ENCODE measurements around the gene MUC5B.

DNA sequence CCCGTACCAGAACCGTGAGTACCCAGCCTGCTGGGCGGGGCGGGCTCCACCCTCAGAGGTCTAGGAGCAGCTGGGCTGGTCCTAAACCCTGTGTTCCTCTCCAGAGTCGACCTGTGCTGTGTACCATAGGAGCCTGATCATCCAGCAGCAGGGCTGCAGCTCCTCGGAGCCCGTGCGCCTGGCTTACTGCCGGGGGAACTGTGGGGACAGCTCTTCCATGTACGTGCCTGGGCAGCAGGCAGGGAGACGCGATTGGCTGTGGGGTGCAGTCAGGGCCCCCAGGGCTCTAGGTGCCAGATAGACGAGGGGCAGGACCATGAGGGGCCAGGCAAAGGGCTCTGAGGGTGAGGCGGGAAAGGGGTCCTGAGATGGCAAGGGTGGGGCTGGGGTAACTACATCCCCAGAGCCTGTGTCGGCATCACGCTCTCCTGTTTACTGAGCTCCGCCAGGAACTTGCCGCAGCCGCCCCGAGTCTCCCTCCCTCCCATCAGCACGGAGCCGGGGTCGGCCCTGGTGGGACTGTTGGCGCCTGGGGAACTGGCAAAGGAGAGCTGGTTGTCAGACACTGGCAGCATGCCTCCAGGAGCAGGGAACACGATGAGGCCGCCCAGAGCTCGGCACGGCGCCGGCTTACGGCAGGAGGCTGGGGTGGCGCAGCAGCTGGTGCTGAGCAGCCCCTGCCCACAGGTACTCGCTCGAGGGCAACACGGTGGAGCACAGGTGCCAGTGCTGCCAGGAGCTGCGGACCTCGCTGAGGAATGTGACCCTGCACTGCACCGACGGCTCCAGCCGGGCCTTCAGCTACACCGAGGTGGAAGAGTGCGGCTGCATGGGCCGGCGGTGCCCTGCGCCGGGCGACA, 22.9 kb upstream of the MUC5B start:
- TF ChIP-seq, protein P1, sequence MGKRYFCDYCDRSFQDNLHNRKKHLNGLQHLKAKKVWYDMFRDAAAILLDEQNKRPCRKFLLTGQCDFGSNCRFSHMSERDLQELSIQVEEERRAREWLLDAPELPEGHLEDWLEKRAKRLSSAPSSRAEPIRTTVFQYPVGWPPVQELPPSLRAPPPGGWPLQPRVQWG (CRISPR knock-in tag; IDR thresholded peaks at IDR 0.05; ENCODE audit: borderline replicate concordance, low read depth): no peak
- no peak for TF ChIP-seq ZNF274 (CRISPR knock-in tag; IDR thresholded peaks at IDR 0.05)

All from HepG2 (cell line).